GM21528 (cell line): ENCODE measurements around the gene SCAMP1.

Experiments
- ATAC-seq: cut with Tn5 transposase; IDR thresholded peaks from one replicate; pipeline ENCODE4 v1.9.1; 2021; ENCODE audit warnings: mild to moderate bottlenecking, moderate library complexity; ENCODE audit not compliant: unreplicated experiment, low FRiP score

Gene SCAMP1

GRCh38 chr5:78490709-78491485 lies 130.5 kb downstream of the SCAMP1 start:
- ATAC-seq: no peak

DNA sequence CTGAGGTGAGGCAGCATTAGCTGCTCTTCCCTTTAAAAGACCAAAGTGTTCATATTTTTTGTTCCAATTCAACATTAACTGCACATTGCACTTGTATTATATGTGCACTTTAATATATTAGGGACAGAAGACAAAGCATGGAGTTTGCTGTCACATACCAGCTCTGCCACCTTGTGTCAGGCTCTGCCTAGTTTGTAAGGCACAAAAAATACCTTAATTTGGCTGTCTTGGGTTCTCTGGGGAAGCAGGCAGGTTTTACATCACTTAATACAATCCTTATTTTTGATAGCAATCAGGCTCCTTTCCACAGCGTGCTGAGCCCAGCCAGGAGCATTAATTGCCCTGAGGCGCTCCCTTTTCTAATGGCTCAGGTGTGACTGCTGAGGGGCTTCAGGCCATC lies 131.8 kb downstream of the SCAMP1 start:
- ATAC-seq: no peak

GRCh38 chr5:78492650-78493049 lies 132.2 kb downstream of the SCAMP1 start:
- no peak for ATAC-seq

DNA sequence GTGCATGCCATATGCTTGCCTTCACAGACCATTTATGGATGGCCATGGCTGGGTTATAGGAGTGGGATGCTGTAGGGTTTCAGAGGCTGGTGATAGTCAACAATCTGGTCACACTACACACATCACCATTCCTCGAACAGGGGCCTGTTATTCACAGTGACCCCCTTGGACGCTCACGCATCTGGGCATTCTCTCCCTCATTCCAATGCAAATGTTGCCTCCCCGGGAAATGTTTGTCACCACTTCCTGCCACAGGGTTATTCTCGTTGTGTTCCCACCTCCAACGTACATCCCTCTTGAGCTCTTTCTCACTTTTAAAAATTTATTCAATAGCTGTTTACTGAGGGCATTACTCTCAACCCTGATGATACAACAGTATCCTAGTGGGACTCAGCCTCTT lies 135.4 kb downstream of the SCAMP1 start:
- no peak for ATAC-seq

GRCh38 chr5:78496373-78496772 lies 136.0 kb downstream of the SCAMP1 start:
- ATAC-seq: no peak

DNA sequence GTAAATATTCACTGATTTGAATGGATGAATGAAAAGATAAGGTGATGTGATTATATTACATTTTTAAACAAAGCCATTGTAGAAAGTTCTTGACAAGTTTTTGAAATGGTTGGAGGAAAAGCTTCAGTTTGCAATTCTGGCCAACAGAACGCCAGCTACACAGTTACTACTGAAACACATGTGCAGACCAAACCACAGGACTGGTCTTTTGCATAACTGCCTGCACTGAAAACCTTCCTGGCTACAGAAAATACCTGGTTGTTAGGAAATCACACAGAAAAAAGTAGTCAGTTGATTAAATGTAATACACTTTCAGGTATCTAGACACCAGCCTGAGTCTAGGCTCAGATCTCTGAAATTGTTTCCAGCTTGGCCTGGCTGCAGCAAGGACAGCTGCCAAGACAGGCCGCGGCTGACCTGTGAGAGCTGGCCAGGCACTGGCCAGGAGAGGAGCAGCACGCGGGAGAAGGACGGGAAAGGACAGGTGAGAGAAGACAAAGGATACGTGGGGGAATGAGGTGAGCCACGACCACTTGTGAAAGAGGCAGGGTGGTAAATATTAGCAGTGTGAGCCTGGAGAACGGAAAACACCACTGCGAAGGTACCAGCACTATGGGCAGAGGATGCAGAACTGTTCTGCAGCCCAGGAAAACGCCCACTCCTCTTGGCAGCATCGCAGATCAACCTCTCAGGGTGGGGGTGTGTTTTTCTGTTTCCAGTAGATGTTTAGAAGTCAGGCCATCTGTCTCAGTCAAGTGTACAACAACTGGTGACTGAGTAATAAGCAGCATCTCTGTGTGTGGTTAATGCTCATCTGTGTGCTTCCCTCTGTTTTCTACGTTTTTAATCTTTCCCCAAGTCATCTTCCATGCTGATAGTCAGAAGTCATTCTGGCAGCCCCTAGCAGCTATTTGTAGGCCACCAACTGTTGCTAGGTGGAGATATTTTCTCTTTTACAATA lies 137.4 kb downstream of the SCAMP1 start:
- no peak for ATAC-seq

GRCh38 chr5:78499485-78499884 lies 139.1 kb downstream of the SCAMP1 start:
- ATAC-seq: no peak

DNA sequence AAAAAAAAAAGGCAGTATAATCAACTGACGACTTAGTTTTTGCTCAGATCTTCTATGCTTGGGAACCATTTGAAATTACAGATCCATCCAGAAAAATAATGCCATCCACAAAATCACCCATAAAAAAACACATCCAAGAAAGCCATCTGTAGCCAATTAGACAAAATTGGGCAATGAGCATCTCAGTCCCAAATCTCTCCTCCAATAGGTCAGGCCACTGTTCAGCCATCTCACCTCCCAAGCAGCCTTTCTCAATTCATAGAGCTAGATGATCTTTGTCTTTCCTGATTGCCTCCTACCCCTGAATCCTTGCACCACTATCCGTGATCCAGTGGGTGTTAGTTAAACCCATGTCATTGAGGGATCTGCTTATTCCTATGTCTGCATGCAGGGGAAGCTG lies 139.6 kb downstream of the SCAMP1 start:
- ATAC-seq: no peak

DNA sequence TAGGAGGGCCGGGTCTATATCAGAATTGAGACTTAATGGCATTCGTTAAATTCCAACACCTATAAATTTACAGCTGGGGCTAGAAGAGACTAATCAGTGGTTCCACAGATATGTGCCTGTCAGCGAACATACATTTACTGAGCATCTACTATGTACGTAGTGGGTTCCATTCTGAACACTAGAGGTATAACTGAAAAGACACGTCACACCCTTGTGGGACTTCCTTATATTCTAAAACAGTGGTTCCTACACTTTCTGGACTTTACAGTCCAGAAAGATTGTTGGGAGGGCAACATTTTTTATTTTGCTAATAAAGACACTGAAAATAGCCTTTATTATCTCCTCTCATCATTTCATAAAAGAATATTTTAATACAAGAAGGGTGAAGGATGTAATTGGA lies 140.5 kb downstream of the SCAMP1 start:
- ATAC-seq: no peak

GRCh38 chr5:78501411-78502352 lies 141.3 kb downstream of the SCAMP1 start:
- no peak for ATAC-seq

DNA sequence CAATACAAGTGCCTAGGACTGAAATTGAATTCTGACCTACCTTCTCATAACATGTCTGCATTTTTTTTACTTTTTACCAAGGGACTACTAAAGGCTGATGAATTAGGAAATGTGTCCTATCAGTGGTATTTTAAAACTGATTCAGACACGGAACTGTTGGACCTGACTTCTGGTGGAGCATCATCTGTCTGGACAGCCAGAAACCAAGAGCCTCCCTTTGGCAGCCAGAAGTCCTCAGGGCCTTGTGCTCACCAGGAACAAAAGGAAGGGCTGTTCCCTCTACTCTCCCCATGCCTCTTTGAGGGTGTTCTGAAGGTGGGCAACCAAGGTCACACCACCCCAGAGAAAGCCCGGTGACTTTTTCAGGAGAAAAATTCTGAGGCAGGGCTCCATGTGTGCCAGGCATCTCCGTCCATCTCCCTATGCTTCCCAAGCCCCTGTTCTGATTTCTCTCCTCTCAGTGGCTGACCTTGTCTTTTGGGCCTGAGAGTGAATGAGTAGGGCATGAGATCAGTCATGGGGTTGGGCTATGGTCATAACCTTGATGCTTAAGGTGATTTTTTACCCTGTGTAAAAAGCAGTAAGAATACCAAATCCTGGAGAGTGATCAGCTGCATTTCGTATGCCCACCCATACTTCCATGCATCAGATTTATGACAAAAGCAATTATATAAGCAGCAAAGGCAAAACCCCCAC lies 143.7 kb downstream of the SCAMP1 start:
- ATAC-seq: no peak

DNA sequence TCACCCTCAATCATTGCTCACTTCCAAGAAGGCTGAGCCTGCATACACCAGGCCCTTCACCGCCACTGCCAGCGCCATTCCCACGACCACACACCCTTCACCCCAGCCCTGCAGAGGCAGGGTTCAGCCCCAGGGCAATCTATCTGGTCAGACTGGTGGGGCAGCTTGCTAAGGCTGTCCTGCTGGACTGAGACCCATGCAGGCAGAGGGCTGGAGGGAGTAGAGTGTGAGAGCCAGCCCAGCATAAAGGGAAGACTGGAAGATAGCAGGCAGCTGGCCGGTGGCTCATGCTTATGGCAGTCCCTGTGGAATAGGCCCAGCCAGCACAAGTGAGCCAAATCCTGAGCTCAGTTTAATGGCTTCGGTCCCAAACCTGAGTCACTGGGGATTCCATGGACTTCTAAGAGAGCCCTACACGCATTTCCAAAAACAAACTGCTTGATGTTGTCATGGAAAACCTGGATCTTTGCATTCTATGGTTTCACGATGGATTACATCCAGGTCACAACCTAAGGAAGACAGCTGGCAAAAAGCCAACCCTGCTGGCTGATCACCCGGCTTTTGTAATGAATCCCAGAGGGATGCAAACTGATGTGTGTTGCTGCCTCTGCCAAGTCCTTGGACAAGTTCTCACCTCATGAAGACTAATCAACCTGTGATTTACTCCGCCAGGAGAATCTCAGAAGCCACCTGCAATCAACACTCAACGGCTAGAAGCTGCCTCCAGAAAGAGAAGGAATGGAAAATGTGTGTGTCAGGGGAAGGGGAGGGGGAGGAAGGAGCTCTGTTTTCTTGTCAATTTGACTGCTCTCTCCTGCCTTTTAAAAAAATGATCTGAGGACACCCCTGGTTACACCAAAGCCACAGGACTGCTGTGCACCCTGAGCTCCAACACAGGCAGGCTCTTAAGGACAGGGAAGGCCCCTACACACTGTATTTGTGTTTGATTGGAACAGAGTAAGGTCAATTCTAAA lies 144.6 kb downstream of the SCAMP1 start:
- ATAC-seq: no peak

GRCh38 chr5:78505860-78506259 lies 145.4 kb downstream of the SCAMP1 start:
- ATAC-seq: no peak

DNA sequence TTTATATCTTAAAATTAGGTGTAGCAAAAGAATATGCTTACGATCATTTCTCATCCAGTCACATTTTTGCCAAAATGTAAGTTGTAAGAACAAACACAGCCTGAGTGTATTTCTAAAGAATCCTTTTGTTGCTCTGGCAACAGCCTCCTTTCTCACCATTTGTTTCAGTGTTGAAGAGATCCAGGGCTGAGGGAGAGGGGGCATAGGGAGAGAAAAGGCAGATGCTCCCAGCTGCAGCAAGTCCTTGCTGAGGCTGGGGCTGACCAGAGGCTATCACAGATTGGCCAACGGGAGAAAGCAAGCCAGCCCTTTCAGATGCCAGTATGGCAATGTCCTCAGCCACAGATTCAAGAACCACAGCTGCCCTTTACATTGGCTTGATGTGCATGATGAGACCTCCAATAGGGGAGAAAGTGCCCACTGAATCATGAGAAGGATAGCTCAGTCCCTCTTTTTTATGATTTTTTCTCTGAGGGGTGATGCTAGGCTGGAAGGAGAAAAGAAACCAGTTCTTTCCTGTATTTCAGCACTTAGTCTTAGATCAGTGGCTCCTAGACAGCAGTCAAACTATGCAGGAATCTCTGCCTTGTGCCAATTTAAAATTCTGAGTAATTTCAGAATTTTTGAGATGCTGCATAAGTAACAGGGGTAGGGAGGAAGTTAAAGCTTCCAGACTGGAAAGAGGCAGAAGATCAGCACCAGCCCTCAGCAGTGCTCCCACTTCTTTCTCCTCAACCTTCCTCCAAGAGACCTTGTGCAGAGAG lies 146.0 kb downstream of the SCAMP1 start:
- ATAC-seq: no peak

DNA sequence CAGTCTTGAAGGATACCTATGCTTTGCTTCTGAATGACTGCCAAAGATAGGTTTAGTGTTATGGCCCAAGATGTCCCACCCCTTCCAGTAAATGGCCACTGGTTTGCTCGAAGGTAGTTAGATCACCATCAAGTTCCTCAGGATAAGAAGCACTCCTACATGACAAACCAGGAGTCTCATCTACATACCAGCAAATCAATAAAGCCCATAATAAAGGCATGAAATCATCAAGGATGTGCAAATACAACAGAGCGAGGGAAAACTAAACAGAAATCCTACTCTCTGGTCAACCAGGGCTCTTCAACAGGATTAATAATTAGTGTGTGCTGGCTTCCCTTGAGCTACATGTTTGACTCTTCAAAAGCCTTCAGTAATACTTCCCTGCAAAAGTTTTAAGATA lies 147.1 kb downstream of the SCAMP1 start:
- ATAC-seq: no peak

DNA sequence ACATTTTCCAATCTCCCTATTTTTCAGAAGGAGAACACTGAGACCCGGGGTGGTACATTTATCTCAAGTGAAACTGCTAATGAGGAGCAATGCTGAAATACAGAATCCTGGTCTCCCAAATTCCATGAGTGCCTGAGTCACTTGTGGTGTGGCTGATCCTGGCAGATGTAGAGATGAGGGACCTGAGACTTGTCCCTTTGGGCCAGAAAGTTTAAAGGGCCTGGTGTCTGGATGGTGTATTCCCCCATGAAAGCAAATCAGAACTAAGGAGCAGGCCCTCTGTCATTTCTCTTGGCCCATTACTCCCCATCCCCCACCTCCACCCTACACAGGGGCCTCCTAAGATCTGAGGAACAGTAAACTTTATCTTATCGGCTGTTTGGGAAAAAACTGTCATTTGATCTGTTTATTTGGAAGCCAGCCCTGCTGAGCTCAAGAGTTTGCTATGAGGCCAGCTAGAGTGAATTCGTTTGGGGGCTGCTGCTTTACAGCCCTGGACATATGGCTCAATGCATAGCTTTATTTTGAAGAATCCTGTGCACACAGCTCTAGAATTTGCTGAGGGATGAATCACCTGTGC lies 147.9 kb downstream of the SCAMP1 start:
- no peak for ATAC-seq

- no peak for ATAC-seq
Observed at GRCh38 chr5:78509145-78509865, 148.9 kb downstream of the SCAMP1 start.
